ENCODE measurements around the gene PTMS. TPM values are rescaled to one million over a fixed set of nuclear protein-coding genes. Genes with fewer than 3 reads are reported as not detected.
"Not testable (repeated sequence)": the region's sequence is repeated elsewhere in the genome, so short reads cannot be mapped to it uniquely, and the experiment has no call there.

The PTMS gene
- total and polyA plus RNA-seq, 2 of the 13 experiments (the other 11 are each of a cell fraction or from before 2014, with no cell fraction given), result 40.5 to 82.4 TPM

- ATAC-seq, result no peak
- POLR2A ChIA-PET, result no interaction called here
- H3K4me3 ChIP-seq (replicated peaks in 1 of 3; ENCODE audit: insufficient read depth in 1 of 3, low read depth in 2 of 3, low read length in 3 of 3), result no peak overlapping the region
Measured at GRCh38 chr12:6736754-6737153, 29.4 kb upstream of the PTMS start.

GRCh38 chr12:6742080-6742479, 24.1 kb upstream of the PTMS start:
- WGBS (ENCODE audit: low lambda C conversion rate), result 60% methylated on average over 11 of the region's 12 CpGs
- DNase-seq (ENCODE audit: low spot score); H3K4me1 ChIP-seq (ENCODE audit: insufficient read depth, low read length); H3K27ac ChIP-seq (ENCODE audit: extremely low read length, insufficient read depth, low read length); H2AFZ ChIP-seq (ENCODE audit: low read length); in situ Hi-C loops (cut with HindIII; ENCODE audit: extremely low pct_ligation_motif_present, low pct_unique_long_range_greater_than_20kb); H3K9ac ChIP-seq (ENCODE audit: insufficient read depth, low read depth, low read length); ATAC-seq; intact Hi-C loops (cut with micrococcal nuclease; ENCODE audit: unreplicated experiment); FAIRE-seq; H3K79me2 ChIP-seq (ENCODE audit: insufficient read depth, low read length); H3K9me3 ChIP-seq (ENCODE audit: low read length); H3K27me3 ChIP-seq (ENCODE audit: control insufficient read depth in 1 of 2, insufficient read depth in 2 of 2, low read length in 2 of 2); H3K4me3 ChIP-seq (replicated peaks in 1 of 3; ENCODE audit: insufficient read depth in 1 of 3, low read depth in 2 of 3, low read length in 3 of 3); H4K20me1 ChIP-seq (ENCODE audit: insufficient read depth, low read length); BruUV-seq (replicated peaks); CTCF ChIA-PET (ENCODE audit: low intra/inter-chr PET ratio, low total read pairs); H3K36me3 ChIP-seq (replicated peaks in 1 of 2; ENCODE audit: control insufficient read depth in 1 of 2, insufficient read depth in 2 of 2, low read length in 2 of 2); H3K4me2 ChIP-seq (ENCODE audit: low read depth, low read length): not testable (repeated sequence)
- TF ChIP-seq, protein P1, sequence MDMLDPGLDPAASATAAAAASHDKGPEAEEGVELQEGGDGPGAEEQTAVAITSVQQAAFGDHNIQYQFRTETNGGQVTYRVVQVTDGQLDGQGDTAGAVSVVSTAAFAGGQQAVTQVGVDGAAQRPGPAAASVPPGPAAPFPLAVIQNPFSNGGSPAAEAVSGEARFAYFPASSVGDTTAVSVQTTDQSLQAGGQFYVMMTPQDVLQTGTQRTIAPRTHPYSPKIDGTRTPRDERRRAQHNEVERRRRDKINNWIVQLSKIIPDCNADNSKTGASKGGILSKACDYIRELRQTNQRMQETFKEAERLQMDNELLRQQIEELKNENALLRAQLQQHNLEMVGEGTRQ (IDR thresholded peaks at IDR 0.05; ENCODE audit: low read depth, low read length), result not testable (repeated sequence)
- TF ChIP-seq, protein P1 (CRISPR knock-in tag; IDR thresholded peaks at IDR 0.05; ENCODE audit: borderline replicate concordance), result peak; percentile 33; the same call in 1 of the 2 replicates
- TF ChIP-seq RAD51 (IDR thresholded peaks at IDR 0.05; ENCODE audit: borderline replicate concordance), result peak; percentile 69; the same call in 1 of the 2 replicates
- POLR2A ChIA-PET, result interaction anchor here (1.3 kb wide), 1 partner anchor 11 kb away, joined by 4 read pairs; the partner anchor contains the start of gene MLF2

More at GRCh38 chr12:6736754-6737153, 29.4 kb upstream of the PTMS start:
- no peak for DNase-seq (ENCODE audit: low spot score)
- H3K27ac ChIP-seq (ENCODE audit: extremely low read length, insufficient read depth, low read length), result no peak overlapping the region
- WGBS (ENCODE audit: low lambda C conversion rate), result 89% methylated on average over 5 of the region's 5 CpGs
- H3K4me2 ChIP-seq (ENCODE audit: low read depth, low read length), result no peak overlapping the region
- CTCF ChIA-PET (ENCODE audit: low intra/inter-chr PET ratio, low total read pairs), result interaction anchor here (1.4 to 2.4 kb wide), 4 partner anchors 17 to 91 kb away, joined by 3 to 24 read pairs (median 10); no protein-coding TSS in a partner anchor
- H3K9ac ChIP-seq (ENCODE audit: insufficient read depth, low read depth, low read length), result no peak overlapping the region
- no peaks in the 10 kb centered on the region for H3K79me2 ChIP-seq (ENCODE audit: insufficient read depth, low read length)
- intact Hi-C loops (cut with micrococcal nuclease; ENCODE audit: unreplicated experiment) (no loop called here), in situ Hi-C loops (cut with HindIII; ENCODE audit: extremely low pct_ligation_motif_present, low pct_unique_long_range_greater_than_20kb) (no loop called here)
- peaks cover 11% of the 10 kb centered on the region for H3K4me1 ChIP-seq (ENCODE audit: insufficient read depth, low read length)
- BruUV-seq (replicated peaks), result no TSS peak
- TF ChIP-seq, protein P2, sequence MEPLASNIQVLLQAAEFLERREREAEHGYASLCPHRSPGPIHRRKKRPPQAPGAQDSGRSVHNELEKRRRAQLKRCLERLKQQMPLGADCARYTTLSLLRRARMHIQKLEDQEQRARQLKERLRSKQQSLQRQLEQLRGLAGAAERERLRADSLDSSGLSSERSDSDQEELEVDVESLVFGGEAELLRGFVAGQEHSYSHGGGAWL (CRISPR knock-in tag; IDR thresholded peaks at IDR 0.05), result no peak
- TF ChIP-seq SRSF9 (IDR thresholded peaks at IDR 0.05; ENCODE audit: borderline replicate concordance, insufficient read depth, low read depth, low read length, poor library complexity, severe bottlenecking) (no peak), IRF2 (CRISPR knock-in tag; IDR thresholded peaks at IDR 0.05) (no peak), ELF1 (CRISPR knock-in tag; IDR thresholded peaks at IDR 0.05) (no peak), IKZF1 (IDR thresholded peaks at IDR 0.05) (no peak), SMAD3 (CRISPR knock-in tag; IDR thresholded peaks at IDR 0.05) (no peak), ZNF30 (CRISPR knock-in tag; IDR thresholded peaks at IDR 0.05) (no peak)
- H2AFZ ChIP-seq (ENCODE audit: low read length), result no peak overlapping the region
- no peak for FAIRE-seq
- H3K36me3 ChIP-seq (replicated peaks in 1 of 2; ENCODE audit: control insufficient read depth in 1 of 2, insufficient read depth in 2 of 2, low read length in 2 of 2), result peaks cover 0 to 1% of the 10 kb centered on the region in 2 experiments; a peak in 2 of 5 replicates
- no peaks in the 10 kb centered on the region for H3K9me3 ChIP-seq (ENCODE audit: low read length)
- no peaks in the 10 kb centered on the region for H4K20me1 ChIP-seq (ENCODE audit: insufficient read depth, low read length)
- H3K27me3 ChIP-seq (ENCODE audit: control insufficient read depth in 1 of 2, insufficient read depth in 2 of 2, low read length in 2 of 2), result no peaks in the 10 kb centered on the region

Measured in HepG2 (cell line).